K562 (cell line): ENCODE data around the gene SLIT1.

Source experiments
- CTCF ChIP-seq, 3 experiments: IDR thresholded peaks in 2 of 3; conservative IDR thresholded peaks in 1 of 3; 2 replicates each; pipeline ENCODE4 v1.5.1; 2011 to 2012; ENCODE audit warnings: low read length in 3 of 3, mild to moderate bottlenecking in 3 of 3, control low read depth in 2 of 3, improper control_type of control experiment in 1 of 3, inconsistent platforms in 1 of 3, low read depth in 1 of 3, mixed read lengths in 1 of 3, moderate library complexity in 1 of 3; ENCODE audit not compliant: insufficient read depth in 2 of 3
- POLR2A ChIP-seq: fragments of 450-650 bp; conservative IDR thresholded peaks from 2 replicates; pipeline ENCODE4 v1.6.1; 2016
- RBFOX2 ChIP-seq: fragments of 200-400 bp; formaldehyde crosslinking; IDR thresholded peaks from 2 replicates; pipeline ENCODE4 v1.6.1; 2017; ENCODE audit warnings: low read depth, mild to moderate bottlenecking, low read length, moderate library complexity
- ZBTB26 ChIP-seq: fragments of 450-650 bp; formaldehyde crosslinking; IDR thresholded peaks from 2 replicates; pipeline ENCODE4 v1.4.0; 2022; ENCODE audit warnings: missing genetic modification characterization
- ZBTB8A ChIP-seq: fragments of 450-650 bp; IDR thresholded peaks from 2 replicates; pipeline ENCODE4 v1.6.1; 2018; ENCODE audit warnings: mild to moderate bottlenecking, moderate library complexity; ENCODE audit not compliant: partially characterized antibody

GRCh38 chr10:97081621-97082235 lies 104.0 kb downstream of the SLIT1 start:
- TF ChIP-seq POLR2A (no peak), CTCF (IDR thresholded peaks at IDR 0.05 in 2 of 3, conservative IDR thresholded peaks at IDR 0.05 in 1 of 3; ENCODE audit: insufficient read depth in 2 of 3, low read depth in 1 of 3, low read length in 3 of 3) (peak; percentile 80 to 89 (median 84)), ZBTB26 (CRISPR knock-in tag) (no peak), ZBTB8A (no peak), RBFOX2 (no peak)
